NCI-H187 (cell line): ENCODE measurements around the gene TMEM187.

Source experiments
- DNase-seq, 2 experiments: peaks; one replicate each; lab custom pipeline; 2025; lab: John Stamatoyannopoulos, UW

The TMEM187 gene

DNA sequence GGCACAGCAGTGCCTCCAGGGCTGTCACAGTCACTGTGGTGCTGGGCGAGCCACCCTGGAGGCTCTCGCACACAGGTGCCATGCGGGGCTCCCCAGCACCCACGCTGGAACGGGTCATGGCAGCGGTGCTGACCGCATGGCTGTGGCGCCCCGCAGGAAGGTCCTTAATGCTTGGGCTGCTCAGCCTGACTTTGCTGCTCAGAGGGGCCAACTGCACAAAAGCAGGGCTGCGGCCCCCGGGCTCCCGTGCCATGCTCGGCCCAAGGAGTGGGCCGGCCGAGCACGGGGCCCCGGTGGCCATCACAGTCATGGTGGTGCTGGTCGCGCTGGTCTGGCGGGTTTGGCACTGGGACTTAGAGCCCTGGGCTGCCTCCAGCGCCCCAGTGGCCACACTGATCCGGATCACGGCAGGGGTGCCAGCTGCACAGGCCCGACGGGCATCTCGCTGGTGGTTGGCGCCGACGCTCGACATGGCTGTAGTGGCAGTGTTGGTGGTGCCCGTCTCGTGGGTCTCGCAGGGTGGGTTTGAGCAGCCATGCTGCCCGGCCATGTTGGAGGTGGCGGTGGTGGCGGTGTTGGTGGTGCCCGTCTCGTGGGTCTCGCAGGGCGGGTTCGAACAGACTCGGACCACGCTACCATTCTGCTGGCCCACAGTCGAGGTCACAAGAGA is 17.9 kb upstream of the TMEM187 start:
- DNase-seq: no peak

DNA sequence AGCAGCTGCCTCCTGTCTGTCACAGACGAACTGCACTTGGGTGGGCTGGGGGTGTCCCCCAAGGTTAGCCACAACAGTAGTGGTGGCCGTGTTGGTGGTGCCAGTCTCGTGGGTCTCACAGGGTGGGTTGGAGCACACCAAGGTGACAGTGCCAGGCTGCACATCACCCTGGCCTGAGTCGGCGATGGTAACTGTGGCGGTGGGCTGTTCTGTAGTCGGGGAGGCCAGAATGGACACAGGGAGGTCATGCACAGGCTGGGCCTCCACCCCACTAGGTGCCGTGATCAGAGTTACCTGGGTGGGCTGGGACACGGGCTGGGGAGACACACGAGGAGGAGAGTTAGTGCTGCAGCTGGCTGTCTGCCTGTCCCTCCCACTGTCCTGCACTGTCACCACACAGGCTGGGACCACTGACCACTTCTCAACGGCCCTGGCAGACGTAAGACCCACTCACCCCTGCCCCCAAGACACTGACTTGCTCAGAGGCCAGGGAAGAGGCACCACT is 17.3 kb upstream of the TMEM187 start:
- DNase-seq: no peak

DNA sequence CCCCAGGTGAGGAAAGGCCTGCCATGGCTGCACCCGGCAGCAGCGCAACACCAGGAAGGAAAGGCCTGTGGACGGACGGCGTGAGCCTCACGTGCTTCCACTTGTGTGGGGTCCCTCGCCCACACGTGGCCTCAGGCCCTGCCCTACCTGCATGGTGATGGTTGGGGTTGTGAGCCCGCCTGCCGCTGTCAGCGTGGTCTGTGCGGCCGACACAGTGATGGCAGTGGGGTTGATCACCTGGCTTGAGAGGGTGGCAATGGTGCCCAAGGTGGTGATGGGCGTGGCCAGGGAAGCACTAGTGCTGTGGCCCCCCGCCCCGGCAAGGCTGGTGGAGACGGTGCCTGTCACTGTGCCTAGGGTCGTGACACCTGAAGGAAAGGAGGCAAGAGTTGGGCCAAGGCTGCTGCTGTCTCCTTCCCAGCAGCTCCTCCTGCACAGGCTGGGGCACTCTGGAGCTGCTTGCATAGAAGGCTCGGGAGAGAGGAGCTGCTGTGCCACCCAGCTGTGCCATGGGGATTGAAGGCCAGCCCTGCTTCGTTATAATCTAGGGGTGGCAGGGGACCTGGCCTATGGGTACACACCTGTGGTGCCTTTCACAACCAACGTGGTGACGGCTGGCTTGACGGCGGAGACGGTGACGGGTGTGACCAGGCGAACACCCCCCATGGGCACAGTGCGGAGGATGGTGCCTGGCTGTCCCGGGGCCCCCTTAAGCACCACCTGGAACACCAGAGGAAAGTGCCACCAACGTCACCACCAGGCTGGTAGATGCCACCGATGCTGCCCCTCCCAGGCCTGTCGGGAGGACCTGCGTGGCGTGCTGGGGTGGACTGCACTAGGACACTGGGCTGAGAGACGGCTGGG is 16.3 kb upstream of the TMEM187 start:
- DNase-seq: no peak

DNA sequence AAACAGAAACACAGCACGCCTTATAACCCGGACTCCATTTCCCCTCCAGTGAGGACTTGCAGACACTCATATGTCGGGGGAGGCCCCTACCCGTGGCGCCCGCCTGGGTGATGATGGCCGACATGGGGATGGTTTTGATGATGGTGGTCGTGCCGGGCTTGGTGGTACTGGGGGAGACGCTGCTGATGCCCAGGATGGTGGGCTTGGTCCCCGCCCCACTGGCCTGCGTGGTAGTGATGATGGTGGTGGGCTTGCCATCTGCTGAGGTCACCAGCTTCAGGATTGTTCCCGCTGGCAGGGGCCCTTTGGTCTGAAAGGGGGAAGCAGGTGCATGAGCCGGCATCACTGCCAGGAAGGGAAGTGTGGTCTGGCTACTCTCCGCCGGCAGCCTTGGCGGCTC is 15.3 kb upstream of the TMEM187 start:
- no peak for DNase-seq

DNA sequence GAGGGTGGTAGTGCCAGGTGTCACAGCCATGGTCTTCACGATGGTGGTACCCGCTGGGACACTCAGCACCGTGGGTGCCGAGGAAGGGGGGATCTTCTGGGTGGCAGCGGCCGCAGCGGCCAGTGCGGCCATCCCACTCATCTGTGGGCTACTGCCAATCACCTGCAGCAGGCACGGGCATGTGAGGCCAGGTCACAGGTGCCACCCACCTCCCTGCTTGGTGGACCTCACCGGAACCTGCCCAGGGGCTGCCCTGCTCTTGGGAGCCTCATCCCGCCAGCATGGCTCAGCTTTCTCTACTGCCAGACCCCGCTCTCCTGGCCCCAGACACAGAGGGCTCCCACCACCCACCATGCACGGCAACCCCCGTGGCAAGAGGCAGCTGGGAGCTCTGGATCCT is 13.9 kb upstream of the TMEM187 start:
- no peak for DNase-seq

DNA sequence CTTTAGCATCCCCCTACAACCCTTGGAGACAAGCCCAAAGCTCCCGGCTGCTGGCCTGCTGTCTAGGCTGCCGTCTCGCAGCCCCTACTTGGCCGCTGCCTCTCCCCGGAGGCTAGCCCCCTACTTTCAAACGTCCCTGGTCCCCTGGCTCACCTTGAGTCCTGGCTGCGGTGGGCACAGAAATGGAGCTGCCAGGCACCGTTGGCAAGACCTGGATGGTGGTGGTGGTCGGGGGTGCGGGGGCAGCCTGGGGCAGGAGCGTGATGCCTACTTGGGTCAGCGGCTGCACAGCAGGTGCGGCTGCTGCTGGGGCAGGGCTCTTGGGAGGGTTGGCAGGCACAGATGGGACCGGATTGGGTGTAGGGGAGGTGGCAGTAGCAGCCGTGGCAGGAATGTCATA is 12.9 kb upstream of the TMEM187 start:
- no peak for DNase-seq

DNA sequence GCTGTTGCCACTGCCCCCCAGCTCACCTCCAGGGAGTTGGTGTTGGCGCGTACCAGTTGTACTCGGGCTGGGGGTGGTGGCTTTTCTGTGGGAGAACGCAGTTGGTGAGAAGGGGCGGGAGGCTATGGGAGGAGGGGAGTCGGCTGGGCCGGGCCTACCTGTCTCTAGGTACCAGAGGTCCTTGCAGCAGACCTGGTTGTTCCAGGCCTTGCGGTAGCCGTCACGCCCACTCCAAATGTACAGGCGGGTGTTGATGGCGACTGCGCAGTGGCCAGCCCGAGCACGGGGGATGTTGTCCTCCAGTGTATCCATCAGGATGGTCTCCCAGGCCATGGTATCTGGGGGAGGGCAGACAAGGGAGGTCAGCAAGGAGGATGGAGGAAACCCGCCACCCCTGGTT is 12.5 kb upstream of the TMEM187 start:
- no peak for DNase-seq

DNA sequence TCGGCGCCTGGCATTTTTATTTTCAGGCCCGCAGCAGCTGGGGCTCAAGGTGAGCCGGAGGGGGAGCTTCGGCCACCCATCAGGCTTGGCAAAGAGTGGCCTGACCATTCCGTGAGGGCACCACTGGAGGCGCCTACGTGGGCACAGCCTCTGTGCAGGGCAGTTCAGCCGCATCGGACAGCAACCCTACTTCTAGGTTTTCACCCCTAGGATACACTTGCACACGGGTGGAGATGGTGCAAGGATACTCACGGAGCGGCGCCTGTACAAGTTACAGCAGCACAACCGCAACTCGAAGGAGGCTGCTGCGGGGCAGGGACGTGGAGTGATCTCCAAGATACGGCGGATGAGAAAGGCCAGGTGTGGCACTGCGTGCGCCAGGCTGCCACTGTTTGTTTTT is 11.8 kb upstream of the TMEM187 start:
- no peak for DNase-seq

DNA sequence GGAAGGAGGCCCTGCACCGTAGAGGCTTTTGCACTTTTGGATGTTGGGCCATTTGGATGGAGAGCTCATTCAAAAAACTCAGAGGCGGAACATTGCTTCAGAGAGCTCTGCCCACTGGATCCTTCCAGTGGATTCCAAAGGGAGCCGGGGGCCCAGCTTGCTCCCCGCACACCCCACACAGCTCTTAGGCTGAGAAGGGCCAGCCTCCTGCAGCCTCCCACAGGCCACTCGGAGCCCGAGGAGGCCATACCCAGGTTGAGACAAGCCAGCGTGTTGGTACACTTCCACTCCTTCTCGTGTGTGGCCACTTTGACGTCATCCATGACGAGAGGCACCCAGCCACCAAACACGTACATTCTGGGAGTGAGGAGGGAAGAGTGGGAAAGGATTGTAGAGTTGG is 11.3 kb upstream of the TMEM187 start:
- DNase-seq: no peak

DNA sequence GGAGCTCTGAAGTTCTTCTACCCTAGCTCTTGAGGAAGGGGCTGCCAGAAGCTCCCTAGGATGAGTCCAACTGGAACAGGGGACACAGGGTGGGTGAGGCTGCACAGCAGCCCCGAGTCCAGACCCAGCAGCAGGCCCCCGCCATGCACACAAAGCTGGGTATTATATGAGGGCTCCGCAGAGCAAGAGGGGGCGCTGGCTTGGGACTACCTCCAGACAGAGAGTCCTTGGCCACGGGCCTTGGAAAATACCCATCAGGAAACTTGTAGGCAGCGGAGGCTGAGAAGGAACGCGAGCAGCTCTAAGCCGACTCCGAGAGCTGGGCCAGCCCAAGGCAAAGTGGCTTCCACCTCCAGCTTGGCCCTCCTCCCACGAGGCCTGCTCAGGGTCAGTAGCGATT is 9.0 kb upstream of the TMEM187 start:
- DNase-seq: no peak

DNA sequence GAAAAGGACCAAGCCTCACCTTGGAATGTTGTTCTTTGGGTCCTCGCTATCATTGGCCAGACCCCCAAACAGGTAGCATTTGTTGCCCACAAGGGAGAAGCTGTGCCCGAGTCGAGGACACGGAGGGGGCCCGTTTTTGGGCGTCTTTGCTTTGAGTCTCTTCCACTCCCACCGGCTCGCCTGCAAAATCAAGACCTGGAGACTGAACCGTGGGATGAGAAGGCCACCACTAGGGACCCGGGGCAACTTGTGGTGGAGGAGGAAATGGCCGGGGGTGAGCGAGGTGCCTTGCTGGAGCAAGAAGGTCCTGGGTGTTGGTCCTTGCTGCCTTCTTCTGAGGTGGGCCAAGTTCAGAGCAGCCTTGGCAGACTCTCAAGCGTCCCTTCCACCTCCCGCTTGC is 8.4 kb upstream of the TMEM187 start:
- no peak for DNase-seq

DNA sequence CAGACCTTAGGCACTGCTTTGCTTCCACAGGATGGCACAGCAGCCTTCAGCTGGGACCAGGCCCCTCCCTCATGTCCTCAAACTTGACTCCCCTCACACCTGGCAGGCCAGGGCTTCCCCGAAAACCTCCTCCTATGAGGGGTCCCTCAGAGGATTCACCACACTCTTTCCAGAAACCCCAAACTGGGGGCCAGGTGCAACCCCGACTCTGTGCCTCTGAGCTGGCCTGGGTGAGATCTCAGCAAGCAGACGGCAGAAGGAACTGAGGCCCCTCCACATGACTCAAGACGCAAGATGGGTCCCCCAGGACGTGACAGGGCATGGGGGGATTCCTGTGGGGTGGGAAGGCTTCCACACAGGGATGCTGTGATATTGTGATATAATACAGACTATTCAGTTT is 7.1 kb upstream of the TMEM187 start:
- DNase-seq: no peak

DNA sequence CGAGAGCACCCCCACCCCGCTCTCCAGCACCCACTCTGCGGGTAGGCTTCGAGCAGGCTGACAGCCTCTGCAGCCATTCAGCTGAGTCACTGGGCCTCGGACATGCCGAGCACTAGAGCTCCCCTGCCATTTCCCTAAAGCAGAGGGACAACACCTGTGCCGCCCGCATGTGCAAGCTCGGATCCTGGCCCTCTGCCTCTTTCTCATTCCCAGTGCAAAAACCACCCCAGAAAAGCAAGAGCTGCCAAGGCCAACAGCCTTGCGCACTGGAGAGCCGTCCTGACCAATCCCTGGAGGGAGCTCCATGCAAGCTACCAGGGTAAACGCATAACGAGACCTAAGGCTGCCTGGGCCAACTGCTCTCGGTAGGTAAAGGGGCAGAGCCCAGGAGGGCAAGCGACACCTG is 6.3 kb upstream of the TMEM187 start:
- DNase-seq: no peak

DNA sequence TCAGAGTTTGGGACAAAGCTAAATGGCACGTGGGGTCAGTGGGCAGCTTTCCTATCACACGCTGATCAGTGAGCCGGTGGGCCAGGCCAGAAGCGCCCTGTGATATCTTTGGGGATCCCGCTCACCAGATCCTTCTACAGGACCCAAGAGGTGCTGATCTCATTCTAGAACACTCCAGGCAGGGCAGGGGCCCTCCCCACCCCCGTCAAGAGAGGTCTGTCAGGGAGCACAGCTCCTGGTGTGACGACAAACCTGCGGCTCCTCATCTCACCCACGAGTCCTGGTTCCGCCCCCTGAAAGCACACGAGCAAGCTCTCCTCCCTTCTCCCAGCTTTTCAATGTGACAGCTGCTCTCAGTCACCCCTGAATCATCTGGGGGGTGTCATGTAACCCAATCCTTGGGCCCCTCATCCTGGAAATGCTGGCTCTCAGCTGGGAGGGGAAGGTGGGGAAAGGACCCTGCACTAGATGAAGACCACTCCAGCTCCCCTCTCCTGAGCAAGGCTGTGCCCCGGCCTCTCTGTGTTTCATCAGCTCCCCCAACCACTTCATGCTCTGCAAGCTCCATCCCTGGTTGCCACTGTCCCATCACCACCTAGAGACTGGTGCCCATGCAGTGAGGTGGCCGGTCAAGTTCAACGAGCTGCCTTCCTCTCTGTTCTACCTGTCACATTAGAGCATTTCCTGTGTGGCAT is 5.6 kb upstream of the TMEM187 start:
- no peak for DNase-seq

DNA sequence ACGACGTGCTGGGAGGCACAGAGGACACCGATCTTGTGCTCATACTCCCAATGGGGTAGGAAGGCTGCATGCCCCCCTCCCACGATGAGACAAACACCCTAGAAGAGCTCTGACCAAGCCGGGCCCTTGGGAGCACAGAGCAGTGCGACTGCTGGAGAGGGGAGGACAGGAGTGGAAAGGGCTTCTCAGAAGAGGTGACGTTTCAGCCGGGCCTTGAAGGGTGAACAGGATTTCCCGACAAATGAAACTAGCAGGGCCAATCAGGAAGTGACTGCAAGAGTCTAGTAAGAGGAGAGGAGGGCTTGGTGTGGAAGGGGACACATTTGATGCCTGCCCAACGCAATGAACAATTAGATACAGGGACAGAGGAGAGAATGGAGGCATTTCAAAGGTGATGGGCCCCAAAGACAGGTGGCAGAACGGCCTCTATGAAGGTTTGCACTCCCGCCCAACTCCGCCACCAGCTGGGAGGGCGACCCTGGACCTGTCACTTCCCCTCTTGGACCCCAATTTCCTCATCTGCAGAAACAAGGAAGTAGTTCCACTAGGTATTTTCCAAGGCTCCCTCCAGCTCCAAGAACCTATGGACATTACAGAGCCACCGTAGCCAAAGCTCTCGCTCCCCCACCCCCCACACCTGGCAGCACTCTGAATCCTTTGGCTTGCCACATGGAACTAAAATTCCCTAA is 4.9 kb upstream of the TMEM187 start:
- DNase-seq: no peak

DNA sequence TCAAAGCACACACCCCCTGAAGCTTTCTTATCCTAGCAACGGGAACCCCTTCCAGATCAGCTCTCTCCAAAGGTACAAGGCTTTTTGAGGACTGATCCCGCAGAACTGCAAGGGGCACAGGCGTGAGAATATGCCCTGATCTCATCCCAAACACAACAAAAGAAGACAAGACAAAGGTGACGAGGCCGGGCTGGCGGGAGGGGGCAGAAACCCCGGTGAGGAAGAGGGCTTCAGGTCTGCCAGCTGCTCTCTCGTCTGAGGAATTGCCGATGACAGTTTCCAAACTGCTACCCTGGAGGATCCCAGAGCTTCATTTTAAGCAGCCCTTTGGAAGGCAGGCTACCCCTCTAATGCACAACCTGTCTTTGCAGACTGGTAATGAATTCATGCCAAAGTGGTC is 4.3 kb upstream of the TMEM187 start:
- DNase-seq: peak in 1 of 2 experiments; percentile 35

DNA sequence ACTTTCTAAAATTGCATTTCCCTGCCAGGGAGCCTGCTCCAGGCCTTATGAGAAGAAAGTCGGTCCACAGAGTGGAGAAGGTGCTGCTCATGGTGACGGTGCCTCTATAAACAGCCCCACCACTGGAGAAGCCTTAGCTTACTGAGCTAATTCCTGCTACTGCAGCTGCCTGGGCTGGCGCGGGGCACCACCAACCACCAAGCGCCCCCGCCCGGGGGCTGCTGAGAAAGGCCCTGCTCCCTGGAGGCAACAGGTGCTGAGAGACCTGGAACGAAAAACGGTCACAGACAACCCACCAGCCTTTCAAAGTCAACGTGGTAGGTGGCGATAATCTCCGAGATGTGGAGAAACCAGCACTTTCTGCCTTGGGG is 3.8 kb upstream of the TMEM187 start:
- peak; percentile 26 to 34 for DNase-seq

DNA sequence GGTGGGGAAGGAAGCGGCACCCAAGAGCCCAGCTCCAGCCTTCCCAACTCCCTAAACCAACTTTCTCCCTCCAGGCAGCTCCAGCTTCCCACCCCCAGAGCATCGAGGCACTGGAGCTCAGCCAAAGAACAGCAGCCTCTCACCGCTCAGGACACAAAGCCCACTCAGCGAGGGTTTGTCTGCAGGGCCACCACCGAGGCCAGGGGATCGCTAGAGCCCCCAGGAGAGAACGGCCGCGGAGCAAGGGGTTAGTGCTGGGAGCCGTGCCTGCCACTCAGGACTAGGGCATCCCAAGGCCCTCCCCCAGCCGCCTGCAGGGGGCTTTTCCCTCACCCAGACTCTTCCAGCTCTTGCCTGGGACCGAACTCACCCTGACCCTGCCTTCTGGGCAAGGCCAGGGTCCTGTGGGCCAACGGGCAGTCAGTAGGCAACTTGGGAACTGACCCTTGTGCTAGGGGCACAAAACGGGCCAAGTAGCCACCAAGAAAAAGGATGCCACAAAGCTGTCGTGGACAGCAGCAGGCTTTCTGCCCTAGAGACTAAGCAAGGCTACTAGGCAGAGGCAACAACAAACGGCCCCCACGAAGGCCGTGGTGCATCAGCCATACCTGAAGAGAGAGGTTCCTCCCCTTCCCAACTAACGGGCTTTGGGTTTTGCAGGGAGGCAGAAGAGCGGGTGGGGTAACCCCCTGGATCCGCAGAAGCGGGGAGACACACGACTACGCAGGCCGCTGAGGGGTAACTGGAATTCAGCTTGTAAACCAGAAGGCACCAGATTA is 3.2 kb upstream of the TMEM187 start:
- DNase-seq: no peak

DNA sequence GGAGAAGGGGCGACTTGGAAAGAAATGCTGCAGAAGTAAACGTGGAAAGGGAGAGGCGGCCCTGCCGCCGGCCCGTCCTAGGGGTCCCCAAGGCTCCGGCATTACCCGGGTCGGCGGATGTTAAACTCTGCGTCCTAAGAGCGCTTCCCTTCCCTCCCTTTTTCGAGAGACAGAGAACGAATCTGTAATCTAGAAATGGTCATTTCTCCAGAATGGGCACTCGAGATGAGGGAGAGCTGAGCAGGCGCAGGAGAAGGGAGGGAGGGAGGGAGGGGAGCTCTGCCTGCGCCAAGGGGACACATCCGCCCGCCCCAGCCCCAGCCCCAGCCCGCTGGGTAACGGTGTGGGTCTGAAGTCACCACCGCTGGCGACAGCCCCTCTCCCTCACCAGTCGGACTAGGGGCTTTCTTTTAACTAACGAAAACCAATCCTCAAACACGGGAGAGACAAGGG is 2.6 kb upstream of the TMEM187 start:
- peak in 1 of 2 experiments; percentile 72 for DNase-seq

DNA sequence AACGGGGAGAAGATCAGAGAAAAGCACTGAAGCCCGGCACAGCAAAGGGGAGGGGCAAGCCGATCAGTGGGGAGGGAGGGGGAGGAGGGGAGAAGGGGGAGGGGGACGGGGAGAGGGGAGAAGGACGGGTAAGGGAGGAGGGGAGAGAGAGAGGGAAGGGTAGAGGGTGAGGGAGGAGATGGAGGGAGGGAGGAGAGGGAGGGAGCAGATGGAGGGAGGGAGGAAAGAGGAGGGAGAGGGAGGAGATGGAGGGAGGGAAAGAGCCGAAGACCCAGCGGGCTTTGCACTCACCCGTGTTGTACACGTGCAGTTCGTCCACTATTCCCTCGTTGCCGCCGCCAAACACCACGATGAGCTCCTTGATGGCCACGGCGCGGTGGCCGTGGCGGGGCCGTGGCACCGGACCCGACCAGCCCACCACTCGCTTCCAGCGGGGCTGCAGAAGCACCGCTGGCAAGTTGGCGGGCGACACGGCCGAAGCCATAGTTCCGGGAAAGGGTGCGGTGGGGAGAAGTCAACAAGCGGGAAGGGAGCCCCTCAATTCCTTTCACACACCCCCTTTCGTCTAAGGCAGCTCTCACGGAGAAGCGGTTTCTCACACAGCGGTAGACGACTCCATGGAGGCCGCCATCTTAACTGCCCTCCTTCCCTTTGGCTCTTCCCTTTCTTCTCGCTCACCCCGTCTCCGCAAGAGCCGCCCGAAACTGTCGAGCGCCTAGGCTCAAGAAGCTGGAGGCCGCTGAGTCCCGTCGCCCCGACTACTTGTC is 2.0 kb upstream of the TMEM187 start:
- peak; percentile 72 to 90 for DNase-seq

DNA sequence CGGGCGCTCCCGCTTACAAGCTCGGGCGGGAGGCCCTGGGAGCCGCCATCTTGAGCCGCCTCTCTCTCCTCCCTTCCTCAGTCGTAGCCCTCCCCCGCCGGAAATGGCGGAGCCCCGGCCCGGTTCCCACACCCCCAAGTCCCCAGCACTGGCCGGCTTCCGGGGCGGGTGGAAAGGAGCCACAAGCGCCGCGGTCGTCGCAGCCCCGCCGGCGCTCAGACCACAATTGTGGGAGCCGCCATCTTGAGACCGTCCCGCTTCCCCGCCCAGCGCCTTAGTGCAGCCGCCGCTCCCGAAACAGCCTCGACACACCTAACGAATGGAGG is 1.5 kb upstream of the TMEM187 start:
- DNase-seq: peak; percentile 90 to 91
